Fibroblast of the aortic adventitia (primary cell): Measurements from ENCODE around the gene SOBP. TPM values are rescaled to one million over a fixed set of nuclear protein-coding genes. Genes with fewer than 3 reads are reported as not detected.

Source experiments
- DNase-seq: peaks from one replicate; pipeline ENCODE4 v3.0.0-alpha.2; 2010; ENCODE audit warnings: low read depth
- H3K4me3 ChIP-seq: 2 replicates; pipeline ENCODE4 v1.5.1; 2011; ENCODE audit warnings: low read depth, mild to moderate bottlenecking, control low read depth, low read length, moderate library complexity
- CTCF ChIP-seq: IDR thresholded peaks from 2 replicates; pipeline ENCODE4 v1.5.1; 2011; ENCODE audit warnings: mild to moderate bottlenecking, low read length, control low read depth, inconsistent platforms; ENCODE audit not compliant: insufficient read depth
- total RNA-seq: library from RNA; depleted of rRNA; stranded (reverse); fragments of >200 nt; gene quantifications from 2 replicates; pipeline ENCODE4 v1.2.3, GENCODE V29; 2012; ENCODE audit warnings: low replicate concordance

The SOBP gene
- total RNA-seq, 1 donor = 7.9 TPM

- H3K4me3 ChIP-seq = no peak overlapping the region
- DNase-seq = no peak
- no peak for TF ChIP-seq CTCF
Observed at GRCh38 chr6:107626645-107627044, 136.7 kb downstream of the SOBP start.

DNA sequence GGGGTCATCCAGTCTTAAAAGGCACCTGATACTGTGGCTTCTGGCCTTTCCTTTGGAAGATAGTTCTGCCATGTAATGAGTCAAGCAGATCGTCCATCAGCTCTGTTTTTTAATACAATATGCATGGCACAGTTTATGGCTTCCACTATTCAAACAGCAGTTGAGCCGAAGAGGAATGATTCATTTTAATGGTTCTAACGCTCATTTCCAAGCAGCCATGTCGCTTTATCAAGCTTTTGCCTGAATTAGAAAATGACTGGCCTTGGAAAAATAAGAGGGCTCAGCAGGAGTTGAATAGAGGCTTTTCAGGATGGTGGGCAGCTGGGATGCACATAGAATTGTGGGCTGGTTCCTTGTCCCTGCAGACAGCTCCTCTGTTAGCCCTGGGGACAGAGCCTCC, 138.1 kb downstream of the SOBP start:
- TF ChIP-seq CTCF = no peak
- no peak for DNase-seq
- H3K4me3 ChIP-seq = no peak overlapping the region

- H3K4me3 ChIP-seq = no peak overlapping the region
- TF ChIP-seq CTCF = no peak
- no peak for DNase-seq
Observed at GRCh38 chr6:107628878-107629277, 139.0 kb downstream of the SOBP start.

DNA sequence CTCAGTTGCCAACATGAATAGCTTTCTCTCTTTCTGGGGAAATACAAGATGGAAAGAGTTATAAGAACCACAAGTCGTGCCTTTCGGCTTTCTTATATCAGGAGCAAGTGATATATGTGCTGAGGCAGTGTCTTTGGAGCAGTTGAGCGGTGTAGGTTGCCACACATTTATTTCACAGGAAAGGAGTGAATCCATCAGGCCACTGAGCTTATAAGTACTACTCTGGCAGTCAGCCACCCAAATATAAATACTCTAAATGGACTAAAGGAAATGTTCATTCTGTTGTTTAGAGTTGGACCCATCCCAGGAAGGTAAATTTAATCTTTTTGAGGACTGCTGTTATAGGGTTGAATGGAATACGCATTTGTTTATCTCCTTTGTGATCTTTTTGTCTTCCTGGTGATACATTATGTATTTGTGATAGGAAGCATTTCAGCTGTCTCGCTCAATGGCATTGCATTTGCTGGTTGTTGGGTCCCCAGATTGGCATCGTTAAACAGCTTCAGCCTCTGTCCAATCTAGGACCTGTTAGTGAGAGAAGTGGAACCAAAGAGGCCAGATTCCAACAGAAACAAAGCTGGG, 139.7 kb downstream of the SOBP start:
- H3K4me3 ChIP-seq = no peak overlapping the region
- no peak for DNase-seq
- no peak for TF ChIP-seq CTCF

- DNase-seq = no peak
Observed at GRCh38 chr6:107630348-107630977, 140.5 kb downstream of the SOBP start.

DNA sequence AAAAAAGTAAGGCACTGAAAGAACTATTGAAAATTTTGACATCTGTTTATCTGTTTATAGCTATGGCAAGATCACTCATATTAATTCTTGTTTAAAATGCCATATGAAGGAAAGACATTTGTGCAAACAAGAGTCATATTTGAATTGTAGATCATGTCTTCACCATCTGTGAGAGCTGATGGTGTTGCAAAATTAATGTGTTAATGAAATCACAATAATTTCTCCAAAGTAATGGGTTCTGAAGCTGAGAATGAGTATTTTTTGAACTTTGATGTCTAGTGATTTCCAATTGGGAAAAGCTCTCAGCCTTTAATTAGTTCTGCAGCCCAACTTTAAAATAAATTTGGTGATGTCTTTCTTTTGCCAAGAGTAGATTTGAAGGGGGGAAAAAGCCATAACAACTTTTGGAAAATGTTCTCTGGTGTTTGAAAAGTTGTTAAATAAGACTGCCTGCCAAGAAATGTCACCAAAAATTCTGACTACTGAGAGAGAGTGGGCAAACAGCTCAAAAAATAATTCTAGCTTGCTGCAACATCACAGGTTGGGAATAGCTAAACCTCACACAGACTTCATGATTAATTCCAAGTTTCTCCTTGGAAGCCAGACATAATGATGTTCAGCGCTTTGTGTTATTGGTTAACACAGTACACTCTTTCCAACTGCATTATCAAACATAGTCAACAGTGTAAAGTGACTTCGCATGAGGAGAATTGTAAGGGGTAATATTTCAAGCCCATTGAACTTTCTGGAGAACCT, 142.6 kb downstream of the SOBP start:
- no peak for DNase-seq
- no peak for TF ChIP-seq CTCF

More at GRCh38 chr6:107630348-107630977, 140.5 kb downstream of the SOBP start:
- H3K4me3 ChIP-seq = no peak overlapping the region
- no peak for TF ChIP-seq CTCF

More for the DNA sequence above, 142.6 kb downstream of the SOBP start:
- no peak overlapping the region for H3K4me3 ChIP-seq
